GM18526 (cell line): Measurements from ENCODE around the gene S100A16.

Experiments
- POLR2A ChIP-seq: IDR thresholded peaks from 3 replicates; pipeline ENCODE4 v1.6.1; 2011; ENCODE audit not compliant: insufficient read length; ENCODE audit errors: extremely low read depth

The S100A16 gene

DNA sequence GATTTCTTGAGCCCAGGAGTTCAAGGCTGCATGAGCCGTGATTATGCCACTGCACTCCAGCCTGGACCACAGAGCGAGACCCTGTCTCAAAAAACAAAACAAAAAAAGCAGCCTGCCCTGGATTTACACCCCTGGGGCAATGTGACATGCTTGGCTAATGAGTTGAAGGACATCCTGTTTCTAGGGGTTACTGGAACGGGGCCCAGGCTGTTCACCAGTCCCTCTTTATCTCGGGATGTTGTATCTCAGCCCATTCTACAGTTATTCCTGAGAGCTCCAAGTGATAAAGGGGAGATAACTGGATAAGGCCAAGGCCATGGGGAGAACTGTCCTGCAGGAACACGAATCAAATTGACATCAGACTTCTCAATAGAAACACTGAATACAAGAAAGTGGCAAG, 25.6 kb downstream of the S100A16 start:
- TF ChIP-seq POLR2A, result no peak

DNA sequence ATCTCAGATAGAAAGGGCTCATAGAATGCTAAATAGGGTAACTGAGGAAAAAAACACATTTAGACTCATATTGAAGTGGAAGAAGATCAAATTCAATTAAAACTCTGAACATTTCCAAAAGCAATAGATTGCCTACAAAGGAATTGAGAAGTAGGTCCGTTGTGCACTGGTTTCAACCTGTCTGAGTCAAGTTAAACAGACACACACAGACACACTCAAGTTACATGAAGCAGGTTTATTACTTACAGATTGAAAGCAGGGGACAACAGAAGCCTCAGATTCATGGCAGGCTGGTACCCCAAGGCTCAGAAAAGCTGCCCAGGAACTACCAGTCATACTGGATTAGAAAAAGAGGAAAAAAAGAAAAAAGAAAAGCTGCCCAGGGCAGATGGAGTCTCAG, 26.6 kb downstream of the S100A16 start:
- no peak for TF ChIP-seq POLR2A

DNA sequence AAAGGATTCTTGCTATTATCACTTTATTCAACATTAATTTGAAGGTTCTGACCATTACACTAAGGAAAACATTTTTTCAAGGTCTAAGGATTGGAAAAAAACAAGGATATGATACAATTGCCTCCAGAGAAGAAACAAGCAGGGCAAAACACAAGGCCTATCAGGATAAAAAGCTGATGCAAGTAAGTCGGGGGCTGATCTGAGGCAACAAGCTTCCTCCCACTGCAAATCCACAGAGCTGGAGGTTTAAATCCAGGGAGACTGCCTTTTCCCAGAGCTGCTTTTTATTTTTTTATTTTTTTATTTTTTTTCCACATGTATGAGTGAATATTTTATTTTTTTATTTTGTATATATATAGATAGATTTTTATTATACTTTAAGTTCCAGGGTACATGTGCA, 27.9 kb downstream of the S100A16 start:
- no peak for TF ChIP-seq POLR2A

DNA sequence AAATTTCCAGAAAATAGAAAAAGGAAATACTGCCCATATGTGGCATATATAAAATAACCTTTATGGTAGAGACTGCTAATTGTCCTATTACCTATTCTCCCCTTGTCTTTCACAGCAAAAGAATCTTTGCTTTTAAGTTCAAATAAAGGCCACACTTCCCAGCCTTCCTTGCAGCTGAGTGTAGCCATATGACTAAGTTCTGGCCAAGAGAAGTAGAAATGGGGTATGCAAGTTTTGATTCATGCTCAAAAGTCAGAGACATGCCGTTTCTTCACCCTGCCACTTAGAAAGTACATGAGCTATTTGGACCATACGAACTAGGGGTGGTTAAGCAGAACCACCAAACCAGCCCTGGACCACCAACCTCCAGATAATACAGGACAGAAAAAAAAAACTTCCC, 29.0 kb downstream of the S100A16 start:
- TF ChIP-seq POLR2A, result no peak

DNA sequence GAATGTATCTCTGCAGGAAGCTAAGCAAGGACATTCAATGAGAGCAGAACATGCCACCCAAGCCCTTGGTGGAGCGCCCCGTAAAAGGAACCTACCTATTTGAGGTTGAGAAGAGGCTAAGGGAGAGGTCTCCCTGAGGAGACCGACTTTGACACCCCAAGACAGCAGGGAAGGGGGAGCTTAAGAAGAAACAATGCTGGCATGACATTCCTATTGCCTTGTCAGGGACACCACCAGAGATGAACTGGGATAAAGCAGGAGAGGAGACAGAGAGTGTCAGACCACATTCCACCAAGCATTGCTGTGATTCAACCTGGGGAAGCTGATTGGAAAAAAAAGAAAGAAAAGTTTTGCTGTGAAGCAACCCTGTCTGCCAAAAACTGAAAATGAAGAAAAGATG, 34.0 kb downstream of the S100A16 start:
- TF ChIP-seq POLR2A, result no peak

DNA sequence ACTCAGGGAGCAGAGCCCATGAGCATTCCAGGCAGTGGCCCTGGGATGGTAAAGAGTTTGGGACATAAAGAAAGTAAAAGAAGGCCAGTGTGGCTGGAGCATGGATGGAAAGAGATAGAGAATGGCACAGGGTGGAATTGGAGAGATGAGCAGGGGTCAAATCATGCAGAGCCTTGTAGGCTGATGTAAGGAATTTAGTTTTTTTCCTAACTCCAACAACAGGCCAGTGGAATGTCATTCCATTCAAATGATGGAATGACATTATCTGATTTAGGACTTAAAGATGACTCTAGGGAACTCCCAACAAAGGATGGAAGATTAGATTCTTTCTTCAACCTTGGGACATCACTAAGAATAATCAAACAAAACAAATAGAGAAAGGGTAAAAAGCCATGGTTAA, 34.4 kb downstream of the S100A16 start:
- no peak for TF ChIP-seq POLR2A

DNA sequence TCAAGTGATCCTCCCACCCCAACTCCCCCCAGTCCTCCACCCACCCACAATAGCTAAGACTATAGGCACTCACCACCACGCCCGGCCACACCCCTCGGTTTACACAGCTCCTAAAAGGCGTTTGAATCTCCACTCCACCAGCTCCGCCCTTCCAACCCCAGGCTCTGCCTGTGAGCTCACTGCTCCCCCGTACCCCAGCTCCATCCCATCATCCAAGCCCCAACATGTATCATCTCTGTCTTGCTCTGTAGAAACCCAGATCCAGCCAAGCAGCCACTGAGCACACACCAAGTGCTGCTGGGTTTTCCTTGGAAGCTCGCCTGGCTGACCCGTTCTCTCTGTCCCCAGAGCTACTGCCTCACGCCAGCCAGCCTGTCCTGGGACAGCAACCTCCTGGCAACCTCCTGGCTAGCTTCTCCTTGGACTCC, 35.3 kb downstream of the S100A16 start:
- no peak for TF ChIP-seq POLR2A

DNA sequence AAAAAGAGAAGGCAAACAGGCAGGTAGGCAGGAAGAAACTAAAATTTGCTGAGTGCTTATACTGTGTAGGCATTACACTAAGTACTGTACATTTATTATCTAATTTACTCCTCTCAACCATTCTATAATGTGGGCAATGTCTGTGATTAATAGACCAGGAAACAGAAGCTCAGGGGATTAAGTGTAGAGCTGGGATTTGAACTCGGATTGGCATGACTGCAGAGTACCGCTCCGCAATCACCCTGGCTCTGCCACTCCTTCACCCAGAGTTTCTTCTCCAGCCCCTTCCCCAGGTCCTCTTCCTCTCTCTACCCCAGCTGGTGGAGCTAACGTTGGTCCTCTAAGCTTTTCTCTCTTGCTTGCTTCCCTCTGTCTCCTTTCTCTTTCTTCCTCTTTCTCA, 35.8 kb downstream of the S100A16 start:
- TF ChIP-seq POLR2A, result no peak

DNA sequence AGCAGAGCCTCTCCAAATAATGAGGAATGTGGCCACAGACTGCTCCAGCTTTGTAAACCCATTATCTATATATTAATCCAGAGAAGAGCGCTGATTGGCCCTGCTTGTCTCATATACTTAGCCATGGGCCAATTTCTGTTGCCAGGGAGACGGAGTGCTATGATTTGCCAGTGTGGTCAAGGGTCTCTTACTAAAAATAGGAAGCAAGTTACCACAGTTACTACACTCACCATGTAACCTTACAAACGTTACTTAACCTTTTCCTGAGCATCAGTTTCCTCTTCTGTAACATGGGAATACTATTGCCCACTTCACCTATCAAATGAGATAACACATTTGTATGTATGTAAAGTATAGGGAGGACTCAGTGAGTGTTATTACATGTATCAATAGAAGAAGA, 39.6 kb downstream of the S100A16 start:
- TF ChIP-seq POLR2A, result no peak

DNA sequence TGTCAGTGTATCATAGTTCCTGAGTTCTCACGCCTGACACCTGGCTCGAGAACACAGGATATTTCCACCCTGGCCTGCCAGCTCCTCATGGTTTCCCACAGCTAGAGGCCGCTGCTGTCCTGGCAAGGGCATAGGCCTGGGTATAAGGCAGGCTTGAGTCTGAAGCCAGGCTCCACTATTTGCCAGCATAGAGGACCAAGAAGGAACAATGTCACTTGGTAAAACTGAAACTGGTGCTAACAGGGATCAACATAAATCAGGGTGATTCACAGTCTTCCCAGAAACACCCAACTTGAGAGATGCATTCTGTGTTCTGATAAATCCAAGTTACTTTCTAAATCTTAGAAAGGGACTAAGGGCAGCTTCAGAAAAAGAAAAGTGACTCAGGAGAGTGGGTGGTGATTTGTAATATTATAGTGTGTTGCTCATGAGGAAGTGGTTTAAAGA, 40.3 kb downstream of the S100A16 start:
- no peak for TF ChIP-seq POLR2A

DNA sequence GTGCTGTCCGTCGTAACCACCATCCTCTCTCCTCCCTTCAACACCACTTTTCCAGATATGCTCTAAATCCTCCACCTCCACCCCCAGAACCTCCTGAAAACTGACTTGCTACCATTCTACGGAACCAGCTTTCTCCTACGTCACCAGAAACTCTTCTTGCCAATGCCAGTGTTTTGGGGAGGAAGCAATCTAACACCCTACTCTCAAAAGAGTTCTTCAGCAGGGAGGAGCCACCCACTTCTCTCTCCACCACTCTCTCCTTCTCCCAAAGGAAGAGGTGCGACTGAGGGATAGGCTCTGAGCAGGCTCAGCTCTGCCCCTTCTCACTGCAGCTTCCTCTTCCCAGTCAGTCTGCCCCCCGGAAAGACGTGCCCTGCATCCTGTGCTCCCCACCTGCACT, 41.2 kb downstream of the S100A16 start:
- no peak for TF ChIP-seq POLR2A

DNA sequence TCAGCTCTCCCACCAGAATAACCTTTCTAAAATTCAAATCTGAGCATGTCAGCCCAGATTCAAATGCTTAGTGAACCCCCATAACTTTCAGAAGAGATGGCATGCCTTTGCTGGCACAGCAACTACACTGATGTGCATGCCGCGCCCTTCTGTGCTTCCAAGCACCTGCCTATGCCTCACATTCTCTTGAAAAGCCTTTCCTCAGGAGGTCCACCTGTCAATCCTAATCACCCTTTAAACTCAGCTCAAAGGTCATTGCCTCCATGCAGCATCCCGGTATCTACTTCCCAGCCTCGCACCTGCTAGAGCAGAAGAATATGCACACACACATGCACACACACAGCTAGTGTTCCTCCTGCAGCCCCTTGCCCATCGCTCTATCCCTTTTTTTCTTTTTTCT, 42.1 kb downstream of the S100A16 start:
- TF ChIP-seq POLR2A, result no peak

DNA sequence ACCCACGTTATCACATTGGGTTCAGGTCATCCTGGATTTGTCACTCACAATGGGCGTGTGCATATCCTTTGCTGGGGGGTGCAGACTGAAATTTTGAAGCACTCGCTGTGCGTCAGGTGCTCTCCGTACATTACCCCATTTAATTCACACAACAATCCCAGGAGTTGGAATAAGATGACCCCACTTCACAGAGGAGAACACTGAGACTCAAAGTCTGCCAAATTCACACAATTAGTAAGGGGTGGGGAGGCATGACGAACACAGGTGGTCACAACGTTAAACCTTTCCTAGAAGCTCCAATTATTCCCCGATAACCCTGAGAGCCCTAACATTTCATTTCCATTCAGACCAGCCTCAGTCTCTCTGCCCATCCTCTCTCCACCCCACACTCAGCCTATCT, 43.5 kb downstream of the S100A16 start:
- TF ChIP-seq POLR2A, result no peak

DNA sequence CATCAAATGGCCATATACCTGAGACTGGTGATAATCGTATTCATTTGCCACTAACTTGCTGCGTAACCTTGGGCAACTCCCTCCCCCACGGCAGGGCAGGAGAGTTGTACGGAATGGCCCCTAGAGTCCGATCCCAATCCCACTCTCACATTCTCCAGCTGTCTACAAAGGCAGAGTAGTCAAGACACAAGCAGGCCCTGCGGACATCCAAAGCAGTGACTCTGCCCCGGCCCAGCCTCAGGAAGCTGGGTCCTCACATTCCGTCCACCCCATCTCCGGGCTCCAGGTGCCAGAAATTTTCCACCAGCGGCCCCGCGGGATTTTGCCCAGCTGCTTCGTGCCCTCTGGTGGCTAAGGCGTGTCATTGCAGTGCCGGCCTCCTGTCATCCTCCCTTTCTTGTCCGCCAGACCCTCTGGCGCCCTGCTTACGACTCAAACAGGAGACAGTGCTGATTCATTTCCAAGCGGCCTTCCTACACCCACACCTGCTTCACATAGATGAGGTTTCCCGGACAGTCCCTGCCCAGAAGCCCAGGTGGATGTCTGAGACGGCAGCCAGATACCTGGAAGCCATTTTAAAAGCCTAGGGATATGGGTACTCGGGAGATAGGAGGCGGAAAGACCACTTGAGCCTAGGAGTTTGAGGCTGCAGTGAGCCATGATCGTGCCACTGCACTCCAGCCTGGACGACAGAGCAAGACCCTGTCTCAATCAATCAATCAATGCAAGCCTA, 44.4 kb downstream of the S100A16 start:
- TF ChIP-seq POLR2A, result no peak

DNA sequence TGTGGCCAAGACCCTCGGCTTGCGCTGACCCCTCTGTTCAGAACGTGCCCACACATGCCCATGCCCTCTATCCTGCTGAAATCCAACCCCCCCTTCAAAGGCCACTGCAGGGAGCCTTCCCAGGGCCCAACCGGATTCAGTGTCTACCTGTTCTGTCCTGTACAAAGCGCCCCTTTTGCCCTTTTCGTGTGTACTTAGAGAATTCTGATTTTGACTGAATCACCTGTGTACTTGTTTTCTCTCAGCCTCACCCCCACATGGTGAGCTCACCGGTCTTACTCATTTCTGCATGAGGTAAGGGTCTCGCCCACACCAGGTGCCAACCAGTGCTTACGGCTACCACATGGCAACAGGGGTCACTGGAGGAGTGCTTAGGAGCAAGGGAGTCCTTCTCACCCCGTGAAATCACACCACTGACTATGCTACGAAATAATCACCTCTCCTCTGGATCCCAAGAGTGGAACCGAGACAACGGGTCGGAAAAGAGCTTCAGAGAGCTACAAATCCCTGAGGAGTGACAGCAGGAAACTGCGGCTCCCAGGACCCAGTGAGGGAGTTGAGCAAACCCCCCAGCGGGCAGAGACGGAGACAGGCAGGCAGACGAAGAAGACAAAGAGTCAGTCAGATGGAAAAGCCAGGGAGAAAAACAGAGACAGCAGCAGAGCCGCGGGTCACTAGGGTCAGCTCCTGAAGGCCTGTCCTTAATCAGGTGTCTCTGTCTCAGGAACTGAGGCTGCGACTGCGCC, 45.1 kb downstream of the S100A16 start:
- TF ChIP-seq POLR2A, result no peak
